Astrocyte (in vitro differentiated cells and primary cell): ENCODE data around the gene LRRC15.

Experiments
- EZH2 ChIP-seq: IDR thresholded peaks from 2 replicates; pipeline ENCODE4 v1.6.1; 2012; ENCODE audit warnings: mild to moderate bottlenecking, low read length, inconsistent platforms; ENCODE audit not compliant: insufficient read depth
- TF ChIP-seq, protein P1 (sequence below): IDR thresholded peaks from 2 replicates; pipeline ENCODE4 v1.5.1; 2011; ENCODE audit warnings: low read depth, mild to moderate bottlenecking, inconsistent platforms, low read length, moderate library complexity; ENCODE audit not compliant: insufficient read depth

DNA sequence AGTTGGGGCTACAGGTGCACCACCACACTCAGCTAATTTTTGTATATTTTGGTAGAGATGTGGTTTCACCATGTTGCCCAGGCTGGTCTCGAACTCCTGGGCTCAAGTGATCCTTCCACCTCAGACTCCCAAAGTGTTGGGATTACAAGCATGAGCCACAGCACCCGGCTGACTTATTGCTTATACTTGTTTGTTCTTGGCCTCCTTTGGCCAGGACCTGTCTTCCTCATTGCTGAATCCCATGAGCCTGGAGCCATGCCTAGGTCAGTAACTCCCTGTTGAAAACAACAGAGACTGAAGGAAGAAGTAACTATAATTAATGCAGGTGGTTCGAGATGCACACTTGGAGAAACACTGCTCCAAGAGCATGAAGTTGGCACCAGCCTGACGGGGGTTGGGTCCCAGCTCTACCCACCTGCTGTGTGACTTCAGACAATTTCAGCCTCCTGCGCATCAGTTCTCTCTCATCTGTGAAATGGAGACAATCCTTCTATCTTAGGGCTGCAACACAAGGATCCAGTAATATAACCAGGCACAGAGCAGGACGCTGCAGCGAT is 57.3 kb downstream of the LRRC15 start:
- TF ChIP-seq, protein P1, sequence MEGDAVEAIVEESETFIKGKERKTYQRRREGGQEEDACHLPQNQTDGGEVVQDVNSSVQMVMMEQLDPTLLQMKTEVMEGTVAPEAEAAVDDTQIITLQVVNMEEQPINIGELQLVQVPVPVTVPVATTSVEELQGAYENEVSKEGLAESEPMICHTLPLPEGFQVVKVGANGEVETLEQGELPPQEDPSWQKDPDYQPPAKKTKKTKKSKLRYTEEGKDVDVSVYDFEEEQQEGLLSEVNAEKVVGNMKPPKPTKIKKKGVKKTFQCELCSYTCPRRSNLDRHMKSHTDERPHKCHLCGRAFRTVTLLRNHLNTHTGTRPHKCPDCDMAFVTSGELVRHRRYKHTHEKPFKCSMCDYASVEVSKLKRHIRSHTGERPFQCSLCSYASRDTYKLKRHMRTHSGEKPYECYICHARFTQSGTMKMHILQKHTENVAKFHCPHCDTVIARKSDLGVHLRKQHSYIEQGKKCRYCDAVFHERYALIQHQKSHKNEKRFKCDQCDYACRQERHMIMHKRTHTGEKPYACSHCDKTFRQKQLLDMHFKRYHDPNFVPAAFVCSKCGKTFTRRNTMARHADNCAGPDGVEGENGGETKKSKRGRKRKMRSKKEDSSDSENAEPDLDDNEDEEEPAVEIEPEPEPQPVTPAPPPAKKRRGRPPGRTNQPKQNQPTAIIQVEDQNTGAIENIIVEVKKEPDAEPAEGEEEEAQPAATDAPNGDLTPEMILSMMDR, result no peak
- TF ChIP-seq EZH2, result no peak
